ENCODE results near the gene IL1R1.

The IL1R1 gene

GRCh38 chr2:102197389-102198137 lies 55.0 kb downstream of the IL1R1 start:
- DNase-seq (ENCODE audit: low read depth in 3 of 3) = no peak

GRCh38 chr2:102200539-102200938 lies 58.0 kb downstream of the IL1R1 start:
- DNase-seq (ENCODE audit: low read depth in 3 of 3) = no peak

- no peak for DNase-seq (ENCODE audit: low read depth in 3 of 3)
Measured at GRCh38 chr2:102204638-102205037, 62.1 kb downstream of the IL1R1 start.

- no peak for DNase-seq (ENCODE audit: low read depth in 3 of 3)
Measured at GRCh38 chr2:102206666-102207341, 64.3 kb downstream of the IL1R1 start.

- DNase-seq (ENCODE audit: low read depth in 3 of 3) = no peak
Measured at GRCh38 chr2:102208774-102209173, 66.2 kb downstream of the IL1R1 start.

- DNase-seq (ENCODE audit: low read depth in 3 of 3) = no peak
Measured at GRCh38 chr2:102209474-102209873, 66.9 kb downstream of the IL1R1 start.

GRCh38 chr2:102217032-102217431 lies 74.5 kb downstream of the IL1R1 start:
- no peak for DNase-seq (ENCODE audit: low read depth in 3 of 3)

- no peak for DNase-seq (ENCODE audit: low read depth in 3 of 3)
Measured at GRCh38 chr2:102224824-102225739, 82.5 kb downstream of the IL1R1 start.

GRCh38 chr2:102226171-102226570 lies 83.6 kb downstream of the IL1R1 start:
- no peak for DNase-seq (ENCODE audit: low read depth in 3 of 3)

GRCh38 chr2:102226612-102227391 lies 84.3 kb downstream of the IL1R1 start:
- no peak for DNase-seq (ENCODE audit: low read depth in 3 of 3)

GRCh38 chr2:102229141-102229769 lies 86.7 kb downstream of the IL1R1 start:
- no peak for DNase-seq (ENCODE audit: low read depth in 3 of 3)

Measured in stimulated activated CD4-positive, alpha-beta T cell treated with anti-CD3 and anti-CD28 coated beads, TNF-alpha, amount 100 ng/mL, for 24 hours (primary cell).